HG02678 (cell line): Measurements from ENCODE around the gene ECE1.

Experiments
- ATAC-seq: cut with Tn5 transposase; IDR thresholded peaks from one replicate; pipeline ENCODE4 v1.9.1; 2021; ENCODE audit warnings: mild to moderate bottlenecking, moderate library complexity; ENCODE audit not compliant: unreplicated experiment

The ECE1 gene

DNA sequence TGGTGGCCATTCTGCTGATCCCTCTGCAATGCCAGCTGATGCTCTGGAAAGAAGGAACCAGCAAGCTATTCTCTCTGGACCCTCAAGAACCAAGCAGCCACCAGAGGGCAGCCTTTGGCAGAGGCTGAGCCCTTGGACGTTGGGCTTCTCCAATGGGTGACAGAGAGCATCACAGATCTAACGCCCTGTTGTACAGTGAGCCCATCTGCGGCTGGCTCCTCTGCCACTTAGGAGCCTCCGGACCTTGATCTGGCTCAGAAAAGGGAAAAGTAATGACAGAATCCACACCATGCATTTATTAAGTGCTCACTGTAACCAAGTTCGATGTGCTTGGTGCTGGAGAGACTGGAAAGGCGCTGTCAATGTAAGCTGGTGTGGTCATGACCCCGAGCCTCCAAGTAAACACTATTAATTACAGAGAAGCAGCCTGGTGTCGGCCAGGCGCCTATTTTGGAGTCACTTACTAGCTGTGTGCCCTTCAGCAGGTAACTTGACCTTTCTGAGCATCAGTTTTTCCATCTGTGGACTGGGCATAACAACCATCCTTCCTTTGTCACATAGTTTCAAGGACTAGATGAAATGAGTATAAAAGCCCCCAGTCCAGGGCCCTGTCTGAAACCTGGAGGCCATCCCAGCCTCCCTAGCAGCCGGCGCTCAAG lies 34.9 kb downstream of the ECE1 start:
- no peak for ATAC-seq

DNA sequence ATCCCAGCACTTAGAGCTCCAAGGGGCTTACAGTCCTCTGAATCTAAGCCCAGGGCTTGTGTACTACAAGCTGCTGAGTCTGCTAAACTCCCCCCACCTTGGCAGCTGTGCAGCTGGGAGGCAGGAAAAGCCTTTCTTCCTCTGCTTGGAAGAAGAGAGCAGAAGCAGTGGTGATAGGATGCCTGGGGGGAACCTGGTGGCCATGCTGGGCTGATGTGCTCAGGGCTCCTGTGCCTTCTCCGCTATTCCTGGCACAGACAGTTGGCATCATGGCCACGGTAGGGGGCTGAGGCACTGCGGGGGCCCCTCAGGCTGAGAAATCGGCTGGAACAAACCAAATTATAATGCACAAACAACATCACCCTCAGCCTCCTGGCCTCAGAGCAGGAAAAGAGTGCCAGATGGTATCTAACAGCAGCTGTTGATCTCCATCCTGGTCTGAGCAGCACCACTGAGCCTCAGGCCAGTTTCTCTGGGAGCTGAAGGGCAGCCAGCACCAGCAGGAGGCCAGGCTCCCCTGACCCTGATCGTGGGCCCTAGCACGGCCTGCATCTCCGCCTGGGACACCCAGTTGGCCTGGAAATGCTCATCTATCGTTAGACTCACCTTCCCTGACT lies 35.8 kb downstream of the ECE1 start:
- no peak for ATAC-seq

DNA sequence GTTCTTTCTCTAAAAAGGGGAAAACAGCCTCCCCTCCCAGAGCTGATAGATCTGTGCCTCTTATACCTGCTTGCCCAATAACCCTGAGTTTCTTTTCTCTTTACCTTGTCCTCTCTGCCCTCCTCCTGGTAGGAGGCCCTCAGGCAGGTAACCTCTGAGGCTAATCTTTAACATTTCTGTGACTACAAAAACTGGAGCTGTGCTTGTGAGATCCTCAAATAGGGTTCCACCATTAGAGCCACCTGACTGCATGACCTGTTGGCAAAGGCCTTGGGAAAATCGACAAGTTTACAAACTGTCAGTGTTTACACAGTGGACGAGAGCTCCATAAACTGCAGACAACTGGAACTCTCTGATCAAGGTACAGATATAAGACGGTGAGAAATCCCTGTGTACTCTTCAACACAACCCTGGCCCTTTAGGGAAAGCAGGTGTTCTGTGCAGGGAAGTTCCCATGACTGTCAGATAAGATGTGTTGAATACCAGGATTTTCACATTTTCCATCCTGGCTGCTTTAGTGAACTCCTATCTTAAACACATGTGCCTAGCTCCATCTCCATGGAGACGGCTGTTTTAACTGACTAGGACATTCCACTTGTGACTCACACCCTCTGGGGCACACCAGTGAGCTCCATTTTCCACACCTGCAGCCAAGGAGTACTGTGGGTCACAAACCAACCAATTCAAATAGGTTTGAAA lies 38.3 kb downstream of the ECE1 start:
- ATAC-seq: no peak

GRCh38 chr1:21249940-21250493 lies 40.2 kb downstream of the ECE1 start:
- ATAC-seq: no peak

GRCh38 chr1:21247892-21248715 lies 42.2 kb downstream of the ECE1 start:
- no peak for ATAC-seq

DNA sequence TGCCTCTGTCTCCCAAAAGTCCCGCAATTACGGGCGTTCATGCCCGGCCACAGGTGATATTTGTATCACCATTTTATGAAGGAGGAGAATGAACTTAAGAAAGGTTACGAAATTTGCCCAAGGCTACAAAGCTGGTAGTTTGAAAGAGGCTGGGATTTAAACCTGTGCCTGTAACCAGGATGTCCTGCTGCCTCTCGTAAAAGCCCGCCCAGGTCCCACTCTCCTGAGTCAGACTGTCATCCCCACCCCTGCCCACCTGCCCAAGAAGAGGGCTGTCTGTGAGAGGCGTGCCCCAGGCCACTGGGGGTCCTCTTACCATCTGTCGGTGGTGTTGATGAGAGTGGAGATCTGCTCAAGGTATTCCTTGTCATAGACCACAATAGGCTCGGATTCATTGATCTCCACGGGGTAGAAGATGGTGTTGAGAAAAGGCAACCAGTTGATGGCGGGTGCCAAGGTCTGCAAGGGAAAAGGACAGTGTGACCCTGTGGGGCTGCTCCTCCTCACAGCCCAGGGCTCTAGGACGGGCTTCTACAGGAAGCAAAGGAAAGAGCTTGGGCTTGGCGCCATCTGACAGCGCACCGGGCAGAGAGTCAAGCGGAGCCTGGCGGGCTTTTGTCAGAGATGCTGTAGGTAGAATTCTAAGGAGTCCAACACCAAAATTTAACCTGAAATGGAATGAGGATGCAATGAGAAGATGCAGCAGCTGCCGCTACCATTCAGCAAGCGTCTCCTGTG lies 43.2 kb downstream of the ECE1 start:
- no peak for ATAC-seq

- ATAC-seq: no peak
These were observed 44.5 kb downstream of the ECE1 start for GRCh38 chr1:21245688-21246229.

DNA sequence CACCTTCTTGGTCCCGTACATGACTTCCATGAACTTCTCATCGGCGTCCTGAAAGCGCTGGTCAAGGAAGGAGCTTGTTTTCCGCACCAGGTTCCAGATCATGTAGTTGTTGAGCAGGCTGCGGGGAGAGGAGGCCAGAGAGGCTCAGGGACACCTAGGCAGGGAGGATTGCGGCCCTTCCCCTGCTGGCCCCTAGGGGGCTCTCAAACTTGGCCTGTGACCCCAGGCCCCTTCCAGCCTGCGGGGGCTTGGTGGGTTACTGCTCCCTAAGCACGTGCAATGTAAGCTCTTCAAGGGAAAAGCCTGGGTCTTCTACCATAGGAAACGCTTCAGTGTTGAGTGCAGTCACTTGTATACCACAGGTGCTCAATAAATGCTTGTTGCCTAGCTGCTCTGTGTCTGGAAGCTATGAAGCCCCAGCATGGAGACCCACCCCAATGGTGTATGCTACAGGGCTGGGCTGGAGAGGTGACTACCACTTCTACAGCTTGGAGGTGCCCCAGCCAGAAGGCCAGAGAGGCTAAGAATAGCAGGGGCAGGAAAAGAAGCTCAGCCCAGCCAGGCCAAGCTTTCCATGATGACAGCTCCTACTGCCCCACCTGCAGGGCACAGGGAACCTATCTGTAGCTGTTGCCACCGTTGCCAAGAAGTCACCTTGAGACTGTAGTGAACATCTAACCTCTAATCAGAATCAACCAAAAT lies 45.1 kb downstream of the ECE1 start:
- ATAC-seq: no peak

DNA sequence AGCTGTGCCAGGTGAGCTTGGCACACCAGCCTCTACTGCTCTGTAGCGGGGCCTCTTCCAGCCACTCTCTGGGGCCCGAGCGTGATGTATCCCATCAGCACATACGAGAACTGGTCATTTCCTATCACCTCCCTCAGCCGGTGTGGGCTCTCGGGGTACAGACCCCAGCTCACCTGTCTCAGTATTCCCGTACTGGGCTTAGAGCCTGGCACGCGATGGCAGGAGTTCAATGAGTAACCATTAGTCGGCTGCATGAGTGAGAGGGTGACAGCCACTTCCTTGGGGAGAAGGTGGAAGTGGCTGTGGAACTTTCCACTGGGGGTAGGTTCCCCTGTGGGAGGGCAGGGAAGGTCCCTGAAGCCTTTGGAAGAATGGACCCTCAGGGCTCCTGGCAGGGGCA lies 46.1 kb downstream of the ECE1 start:
- ATAC-seq: no peak

DNA sequence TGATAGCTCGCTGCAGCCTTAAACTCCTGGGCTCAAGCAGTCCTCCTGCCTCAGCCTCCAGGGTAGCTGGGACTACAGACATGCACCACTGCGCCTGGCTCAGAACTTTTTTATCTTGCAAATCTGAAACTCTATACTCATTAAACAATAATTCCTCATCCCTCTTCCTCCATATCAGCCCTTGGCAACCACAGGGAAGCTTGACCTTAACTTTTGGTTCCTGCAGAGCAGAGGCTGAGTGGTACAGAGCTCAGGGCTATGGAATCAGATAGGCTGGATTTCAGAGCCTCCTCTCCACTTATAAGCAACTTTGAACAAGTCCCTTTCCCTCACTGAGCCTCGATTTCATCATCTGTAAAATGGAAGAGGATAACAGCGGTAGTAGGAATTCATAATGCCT lies 47.4 kb downstream of the ECE1 start:
- ATAC-seq: no peak

GRCh38 chr1:21241771-21242581 lies 48.3 kb downstream of the ECE1 start:
- ATAC-seq: no peak

DNA sequence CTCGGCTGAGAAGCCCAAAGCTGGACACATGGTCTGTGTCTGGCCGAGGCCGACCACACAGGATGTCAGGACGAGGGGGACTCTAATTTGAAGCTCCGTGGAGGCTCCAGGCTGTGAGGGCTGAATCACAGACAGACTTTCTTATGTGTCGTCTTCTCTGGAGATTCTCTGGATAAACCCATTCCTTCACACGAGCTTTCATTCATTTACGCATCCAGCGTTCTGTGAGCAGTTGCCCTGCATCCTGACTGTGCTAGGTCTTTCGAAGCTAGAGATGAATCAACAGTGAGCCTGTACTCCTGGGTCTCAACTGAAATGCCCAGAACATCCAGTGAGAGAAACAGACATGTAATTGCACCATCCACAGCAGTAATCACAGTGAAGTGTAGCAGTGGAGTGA lies 49.6 kb downstream of the ECE1 start:
- ATAC-seq: no peak

DNA sequence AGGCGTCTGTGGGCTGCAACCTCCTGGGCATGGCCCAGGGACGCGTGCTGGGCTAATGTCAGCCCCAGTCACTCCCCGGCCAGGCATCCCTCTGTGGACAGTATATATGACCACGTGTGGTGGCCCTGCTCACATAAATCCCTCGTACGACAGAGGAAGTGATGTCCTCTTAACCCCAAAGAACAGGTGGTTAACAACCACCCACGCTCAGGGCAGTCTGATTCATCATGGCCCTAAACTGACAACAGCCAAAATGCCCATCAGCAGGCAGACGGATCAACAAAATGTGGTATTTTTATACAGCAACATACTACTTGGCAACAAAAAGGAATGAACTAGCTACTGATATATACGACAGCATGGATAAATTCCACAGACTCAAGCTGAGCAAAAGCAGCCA lies 51.0 kb downstream of the ECE1 start:
- no peak for ATAC-seq

GRCh38 chr1:21238141-21238800 lies 52.0 kb downstream of the ECE1 start:
- no peak for ATAC-seq

- no peak for ATAC-seq
These were observed 52.7 kb downstream of the ECE1 start for GRCh38 chr1:21237446-21238088.

- no peak for ATAC-seq
These were observed 54.1 kb downstream of the ECE1 start for GRCh38 chr1:21236178-21236577.

GRCh38 chr1:21234779-21235178 lies 55.5 kb downstream of the ECE1 start:
- ATAC-seq: no peak

GRCh38 chr1:21233490-21233889 lies 56.8 kb downstream of the ECE1 start:
- ATAC-seq: no peak
